ENCODE data around the gene FANK1. TPM values are rescaled to one million over a fixed set of nuclear protein-coding genes. Genes with fewer than 3 reads are reported as not detected.
A peak's percentile ranks its signal among the peaks of the same experiment; 100 is the strongest.

The FANK1 gene
- total and polyA plus RNA-seq, 12 donors: 1.7 to 23.7 (median 4.6) TPM

GRCh38 chr10:126034586-126034985 is 138.2 kb downstream of the FANK1 start:
- Histone ChIP-seq H3K4me1 (replicated peaks in 1 of 2) (no peaks in the 10 kb centered on the region), H3K27me3 (no peaks in the 10 kb centered on the region), H3K9me3 (replicated peaks in 1 of 3) (peaks cover 0 to 8% (median 7%) of the 10 kb centered on the region in 3 donors), H3K4me3 (no peak overlapping the region), H3K36me3 (replicated peaks in 1 of 2) (no peaks in the 10 kb centered on the region), H3K27ac (no peak overlapping the region)
- intact Hi-C loops (cut with DNase I): no loop called here
- WGBS, 4 donors: 88 to 92% (median 90%) methylated on average over 2 of the region's 2 CpGs
- TF ChIP-seq, protein P1, sequence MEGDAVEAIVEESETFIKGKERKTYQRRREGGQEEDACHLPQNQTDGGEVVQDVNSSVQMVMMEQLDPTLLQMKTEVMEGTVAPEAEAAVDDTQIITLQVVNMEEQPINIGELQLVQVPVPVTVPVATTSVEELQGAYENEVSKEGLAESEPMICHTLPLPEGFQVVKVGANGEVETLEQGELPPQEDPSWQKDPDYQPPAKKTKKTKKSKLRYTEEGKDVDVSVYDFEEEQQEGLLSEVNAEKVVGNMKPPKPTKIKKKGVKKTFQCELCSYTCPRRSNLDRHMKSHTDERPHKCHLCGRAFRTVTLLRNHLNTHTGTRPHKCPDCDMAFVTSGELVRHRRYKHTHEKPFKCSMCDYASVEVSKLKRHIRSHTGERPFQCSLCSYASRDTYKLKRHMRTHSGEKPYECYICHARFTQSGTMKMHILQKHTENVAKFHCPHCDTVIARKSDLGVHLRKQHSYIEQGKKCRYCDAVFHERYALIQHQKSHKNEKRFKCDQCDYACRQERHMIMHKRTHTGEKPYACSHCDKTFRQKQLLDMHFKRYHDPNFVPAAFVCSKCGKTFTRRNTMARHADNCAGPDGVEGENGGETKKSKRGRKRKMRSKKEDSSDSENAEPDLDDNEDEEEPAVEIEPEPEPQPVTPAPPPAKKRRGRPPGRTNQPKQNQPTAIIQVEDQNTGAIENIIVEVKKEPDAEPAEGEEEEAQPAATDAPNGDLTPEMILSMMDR (IDR thresholded peaks at IDR 0.05): no peak
- TF ChIP-seq POLR2A (IDR thresholded peaks at IDR 0.05): no peak
- no peak for DNase-seq

GRCh38 chr10:126036515-126036914 is 140.2 kb downstream of the FANK1 start:
- intact Hi-C loops (cut with DNase I): no loop called here
- no peak overlapping the region for H3K27ac ChIP-seq
- 74 to 84% (median 76%) methylated on average over 5 of the region's 5 CpGs for WGBS, 4 donors
- H3K27me3 ChIP-seq: no peaks in the 10 kb centered on the region
- H3K9me3 ChIP-seq (replicated peaks in 1 of 3): peaks cover 0 to 8% (median 7%) of the 10 kb centered on the region in 3 donors
- H3K4me1 ChIP-seq (replicated peaks in 1 of 2): peaks cover under 1 to 2% of the 10 kb centered on the region in 2 donors
- no peak for TF ChIP-seq POLR2A (IDR thresholded peaks at IDR 0.05)
- TF ChIP-seq, protein P1 (IDR thresholded peaks at IDR 0.05): no peak
- DNase-seq: no peak
- no peak overlapping the region for H3K4me3 ChIP-seq
- no peaks in the 10 kb centered on the region for H3K36me3 ChIP-seq (replicated peaks in 1 of 2)

DNA sequence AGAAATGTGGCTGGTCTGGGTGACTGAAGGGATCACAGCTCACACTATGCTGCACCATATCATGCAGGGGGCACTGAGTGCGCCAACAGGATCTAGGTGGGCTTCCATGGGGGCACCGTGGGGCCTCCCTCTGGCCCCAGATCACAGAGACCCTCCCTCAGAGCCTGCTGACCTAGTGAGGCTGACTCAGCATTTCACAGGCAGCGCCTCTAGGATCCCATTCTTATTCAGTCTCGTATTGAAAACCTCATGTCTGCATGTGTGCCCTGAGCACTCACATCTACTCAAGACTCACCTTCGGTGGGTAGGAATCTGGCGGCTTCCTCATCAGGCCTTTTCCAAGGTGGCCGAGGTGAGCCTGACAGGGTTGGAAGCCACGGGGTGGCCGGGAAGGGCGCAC is 141.6 kb downstream of the FANK1 start:
- 87 to 90% (median 88%) methylated on average over 10 of the region's 10 CpGs for WGBS, 4 donors
- Histone ChIP-seq H3K4me1 (replicated peaks in 1 of 2) (peaks cover 9 to 16% of the 10 kb centered on the region in 2 donors), H3K27me3 (no peaks in the 10 kb centered on the region), H3K36me3 (replicated peaks in 1 of 2) (no peaks in the 10 kb centered on the region), H3K9me3 (replicated peaks in 1 of 3) (peaks cover 0 to 8% (median 7%) of the 10 kb centered on the region in 3 donors), H3K27ac (no peak overlapping the region), H3K4me3 (no peak overlapping the region)
- no peak for DNase-seq
- intact Hi-C loops (cut with DNase I): no loop called here
- TF ChIP-seq POLR2A (IDR thresholded peaks at IDR 0.05): no peak
- TF ChIP-seq, protein P1 (IDR thresholded peaks at IDR 0.05): no peak

GRCh38 chr10:126041117-126041516 is 144.8 kb downstream of the FANK1 start:
- no peak for DNase-seq
- intact Hi-C loops (cut with DNase I): no loop called here
- H3K27me3 ChIP-seq: no peaks in the 10 kb centered on the region
- no peaks in the 10 kb centered on the region for H3K36me3 ChIP-seq (replicated peaks in 1 of 2)
- TF ChIP-seq POLR2A (IDR thresholded peaks at IDR 0.05): no peak
- TF ChIP-seq, protein P1 (IDR thresholded peaks at IDR 0.05): no peak
- peaks cover 9 to 17% of the 10 kb centered on the region in 2 donors for H3K4me1 ChIP-seq (replicated peaks in 1 of 2)
- no peak overlapping the region for H3K4me3 ChIP-seq
- no peaks in the 10 kb centered on the region for H3K9me3 ChIP-seq (replicated peaks in 1 of 3)
- H3K27ac ChIP-seq: peak overlapping the region in 2 of 5 donors; percentile 73 to 81
- 92 to 97% (median 96%) methylated on average over 4 of the region's 4 CpGs for WGBS, 4 donors
